SK-N-SH (cell line): ENCODE measurements around the gene PLCL2. TPM values are rescaled to one million over a fixed set of nuclear protein-coding genes. Genes with fewer than 3 reads are reported as not detected.

ENCODE experiments used
- CTCF ChIA-PET: fragments of 300-600, 350-600 bp; formaldehyde crosslinking; extraction: SDS; loops from one replicate; lab custom pipeline; 2021; lab: Yijun Ruan, JAX
- POLR2A ChIA-PET: fragments of 350-600 bp; sonication (Branson Sonifier 250); formaldehyde crosslinking; extraction: SDS; loops from one replicate; lab custom pipeline; 2020; ENCODE audit warnings: antibody characterized with exemption, inconsistent platforms; lab: Yijun Ruan, JAX
- DNase-seq: peaks from one replicate; pipeline ENCODE4 v3.0.0; 2012
- H2AFZ ChIP-seq: fragments of 200-600 bp; sonication (generic); 2 replicates; pipeline ENCODE4 v1.8.1; 2016; ENCODE audit warnings: antibody characterized with exemption, mild to moderate bottlenecking, low read depth
- H3F3A ChIP-seq: fragments of 200-600 bp; sonication (generic); replicated peaks from 2 replicates; pipeline ENCODE3; 2016; ENCODE audit warnings: antibody characterized with exemption, mild to moderate bottlenecking; ENCODE audit not compliant: insufficient read depth
- H3K27ac ChIP-seq, 2 experiments: fragments of 200-500 bp in 1 of 2; fragments of 200-600 bp in 1 of 2; sonication (Bioruptor generic) in 1 of 2; sonication (generic), shearing (Covaris generic) in 1 of 2; 2 replicates each; pipeline versions ENCODE4 v1.5.1 to v1.6.1; 2014 to 2016; ENCODE audit warnings: low read depth in 2 of 2, inconsistent platforms in 1 of 2, low read length in 1 of 2, mild to moderate bottlenecking in 1 of 2, mixed read lengths in 1 of 2
- H3K27me3 ChIP-seq: fragments of 200-600 bp; sonication (generic), shearing (Covaris generic); 2 replicates; pipeline ENCODE4 v1.6.1; 2016; ENCODE audit warnings: mixed run types; ENCODE audit not compliant: insufficient read depth
- H3K36me3 ChIP-seq, 2 experiments: fragments of 200-500 bp in 1 of 2; fragments of 200-600 bp in 1 of 2; sonication (Bioruptor generic) in 1 of 2; sonication (generic) in 1 of 2; replicated peaks in 1 of 2; 2 replicates each; pipeline versions ENCODE3 to v1.5.1; 2014 to 2016; ENCODE audit warnings: low read length in 1 of 2, mild to moderate bottlenecking in 1 of 2; ENCODE audit not compliant: insufficient read depth in 2 of 2, control insufficient read depth in 1 of 2
- H3K4me1 ChIP-seq, 2 experiments: fragments of 200-500 bp in 1 of 2; fragments of 200-600 bp in 1 of 2; sonication (Bioruptor generic) in 1 of 2; sonication (generic), shearing (Covaris generic) in 1 of 2; 2 replicates each; pipeline versions ENCODE4 v1.5.1 to v1.6.1; 2014 to 2016; ENCODE audit warnings: low read depth in 1 of 2, low read length in 1 of 2, mixed run types in 1 of 2; ENCODE audit not compliant: insufficient read depth in 2 of 2, control insufficient read depth in 1 of 2
- H3K4me2 ChIP-seq: fragments of 200-600 bp; sonication (generic), shearing (Covaris generic); 2 replicates; pipeline ENCODE4 v1.6.1; 2017; ENCODE audit warnings: mixed run types
- H3K4me3 ChIP-seq, 2 experiments: fragments of 200-500 bp in 1 of 2; fragments of 200-600 bp in 1 of 2; sonication (Bioruptor generic) in 1 of 2; sonication (generic), shearing (Covaris generic) in 1 of 2; 2 replicates each; pipeline versions ENCODE4 v1.5.1 to v1.8.1; 2014 to 2016; ENCODE audit warnings: low read depth in 2 of 2, inconsistent platforms in 1 of 2, low read length in 1 of 2, mild to moderate bottlenecking in 1 of 2, mixed read lengths in 1 of 2, moderate library complexity in 1 of 2
- H3K79me2 ChIP-seq: fragments of 200-600 bp; sonication (generic); 2 replicates; pipeline ENCODE4 v1.8.1; 2017; ENCODE audit warnings: mild to moderate bottlenecking; ENCODE audit not compliant: insufficient read depth
- H3K9ac ChIP-seq: fragments of 200-600 bp; sonication (generic); 2 replicates; pipeline ENCODE4 v1.6.1; 2017; ENCODE audit warnings: mixed run types
- H3K9me2 ChIP-seq: fragments of 200-600 bp; sonication (generic); 2 replicates; pipeline ENCODE4 v1.6.1; 2017; ENCODE audit warnings: mixed run types
- H3K9me3 ChIP-seq: fragments of 200-600 bp; sonication (generic); 2 replicates; pipeline ENCODE4 v1.6.1; 2017; ENCODE audit warnings: mixed run types, mild to moderate bottlenecking, moderate library complexity
- H4K20me1 ChIP-seq: fragments of 200-600 bp; sonication (generic); 2 replicates; pipeline ENCODE4 v1.6.1; 2017; ENCODE audit warnings: mild to moderate bottlenecking, mixed run types; ENCODE audit not compliant: insufficient read depth
- CHD2 ChIP-seq: fragments of 150-350 bp; IDR thresholded peaks from 2 replicates; pipeline ENCODE4 v1.6.1; 2018; ENCODE audit warnings: low read length; ENCODE audit not compliant: partially characterized antibody
- ELF1 ChIP-seq: IDR thresholded peaks from 2 replicates; pipeline ENCODE4 v1.4.0; 2012
- EZH2phosphoT487 ChIP-seq: fragments of 200-600 bp; sonication (generic); IDR thresholded peaks from 2 replicates; pipeline ENCODE4 v1.6.1; 2017; ENCODE audit warnings: low read depth, mixed run types, mild to moderate bottlenecking, antibody characterized with exemption, moderate library complexity, borderline replicate concordance
- FOXJ3 ChIP-seq: sonication (generic); formaldehyde crosslinking; IDR thresholded peaks from 2 replicates; pipeline ENCODE4 v1.5.1; 2020; ENCODE audit warnings: mild to moderate bottlenecking, missing genetic modification reagents
- JUND ChIP-seq: IDR thresholded peaks from 2 replicates; pipeline ENCODE4 v1.4.0; 2012
- MAX ChIP-seq: IDR thresholded peaks from 2 replicates; pipeline ENCODE4 v1.4.0; 2012; ENCODE audit warnings: low read depth
- MEF2A ChIP-seq: IDR thresholded peaks from 2 replicates; pipeline ENCODE4 v1.4.0; 2012; ENCODE audit warnings: low read depth, borderline replicate concordance
- NRF1 ChIP-seq: IDR thresholded peaks from 2 replicates; pipeline ENCODE4 v1.6.1; 2012; ENCODE audit warnings: low read depth, mild to moderate bottlenecking, low read length
- POLR2AphosphoS5 ChIP-seq: IDR thresholded peaks from 2 replicates; pipeline ENCODE4 v1.6.1; 2012; ENCODE audit warnings: low read depth, low read length
- RAD21 ChIP-seq: IDR thresholded peaks from 2 replicates; pipeline ENCODE4 v1.6.1; 2012; ENCODE audit warnings: mild to moderate bottlenecking, low read length
- RFX5 ChIP-seq: IDR thresholded peaks from 2 replicates; pipeline ENCODE4 v1.6.1; 2012; ENCODE audit warnings: mild to moderate bottlenecking, improper control_type of control experiment, low read length
- RXRA ChIP-seq: IDR thresholded peaks from 2 replicates; pipeline ENCODE4 v1.4.0; 2012; ENCODE audit warnings: low read depth, mild to moderate bottlenecking, borderline replicate concordance
- SIN3A ChIP-seq: IDR thresholded peaks from 2 replicates; pipeline ENCODE4 v1.6.1; 2012; ENCODE audit warnings: low read depth, mild to moderate bottlenecking, low read length, moderate library complexity, borderline replicate concordance
- TCF12 ChIP-seq: IDR thresholded peaks from 2 replicates; pipeline ENCODE4 v1.4.0; 2012
- TEAD4 ChIP-seq: IDR thresholded peaks from 2 replicates; pipeline ENCODE4 v1.4.0; 2012; ENCODE audit warnings: mild to moderate bottlenecking, borderline replicate concordance; ENCODE audit not compliant: insufficient read depth
- YY1 ChIP-seq: IDR thresholded peaks from 2 replicates; pipeline ENCODE4 v1.4.0; 2012; ENCODE audit warnings: low read depth, mild to moderate bottlenecking
- WGBS: methylation state at CpG from one replicate; pipeline ENCODE4 v1.1.6; 2017; ENCODE audit warnings: low lambda C conversion rate; 5-methylcytosine and 5-hydroxymethylcytosine counted together
- polyA plus RNA-seq, 3 experiments: library from polyadenylated mRNA; depleted of rRNA; stranded (reverse); fragments of >200 nt; gene quantifications; 2 replicates each; pipeline ENCODE4 v1.2.3, GENCODE V29; 2012
- TF ChIP-seq, protein P1 (sequence below): IDR thresholded peaks from 2 replicates; pipeline ENCODE4 v1.6.1; 2012; ENCODE audit warnings: mild to moderate bottlenecking, low read depth, low read length, moderate library complexity
- TF ChIP-seq, protein P2 (sequence below): fragments of 150-350 bp; IDR thresholded peaks from 2 replicates; pipeline ENCODE4 v1.6.1; 2016; ENCODE audit warnings: mild to moderate bottlenecking, low read depth, low read length
- TF ChIP-seq, protein P3 (sequence below): IDR thresholded peaks from 2 replicates; pipeline ENCODE4 v1.4.0; 2012; ENCODE audit warnings: low read depth, borderline replicate concordance

PLCL2 gene
- polyA plus RNA-seq, 1 of the 3 experiments (the other 2 are of a cell fraction) = 0.85 TPM

DNA sequence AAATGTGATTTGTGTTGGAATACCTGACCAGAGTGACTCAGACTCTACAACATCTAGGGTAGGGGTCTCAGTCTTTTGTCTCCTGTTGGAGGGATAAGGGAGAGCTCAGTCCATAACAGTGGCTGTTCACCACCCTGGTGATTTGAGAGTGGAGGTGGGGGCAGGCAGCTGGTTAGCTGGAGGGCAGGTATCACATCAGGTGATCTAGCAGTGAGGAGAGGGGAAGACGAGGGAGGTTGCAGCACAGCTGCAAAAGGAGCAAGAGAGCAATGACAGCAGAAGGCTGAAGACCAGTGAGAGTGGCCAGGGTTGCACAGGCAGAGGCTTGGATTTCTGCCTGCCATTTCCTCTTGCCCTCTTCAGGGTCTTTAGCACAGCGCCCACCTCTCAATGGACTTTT, 38.4 kb downstream of the PLCL2 start:
- POLR2A ChIA-PET = no interaction called here
- Histone ChIP-seq H4K20me1 (no peaks in the 10 kb centered on the region), H3K79me2 (no peaks in the 10 kb centered on the region), H3K27me3 (no peaks in the 10 kb centered on the region), H3K4me1 (no peaks in the 10 kb centered on the region; a peak in 1 of 4 replicates), H2AFZ (no peak overlapping the region), H3F3A (peaks cover under 1% of the 10 kb centered on the region), H3K36me3 (no peaks in the 10 kb centered on the region), H3K27ac (no peak overlapping the region), H3K9me2 (no peaks in the 10 kb centered on the region), H3K4me2 (no peak overlapping the region), H3K4me3 (no peak overlapping the region), H3K9me3 (no peaks in the 10 kb centered on the region), H3K9ac (no peak overlapping the region)
- no peak for TF ChIP-seq TEAD4
- no peak for TF ChIP-seq RAD21
- TF ChIP-seq, protein P1, sequence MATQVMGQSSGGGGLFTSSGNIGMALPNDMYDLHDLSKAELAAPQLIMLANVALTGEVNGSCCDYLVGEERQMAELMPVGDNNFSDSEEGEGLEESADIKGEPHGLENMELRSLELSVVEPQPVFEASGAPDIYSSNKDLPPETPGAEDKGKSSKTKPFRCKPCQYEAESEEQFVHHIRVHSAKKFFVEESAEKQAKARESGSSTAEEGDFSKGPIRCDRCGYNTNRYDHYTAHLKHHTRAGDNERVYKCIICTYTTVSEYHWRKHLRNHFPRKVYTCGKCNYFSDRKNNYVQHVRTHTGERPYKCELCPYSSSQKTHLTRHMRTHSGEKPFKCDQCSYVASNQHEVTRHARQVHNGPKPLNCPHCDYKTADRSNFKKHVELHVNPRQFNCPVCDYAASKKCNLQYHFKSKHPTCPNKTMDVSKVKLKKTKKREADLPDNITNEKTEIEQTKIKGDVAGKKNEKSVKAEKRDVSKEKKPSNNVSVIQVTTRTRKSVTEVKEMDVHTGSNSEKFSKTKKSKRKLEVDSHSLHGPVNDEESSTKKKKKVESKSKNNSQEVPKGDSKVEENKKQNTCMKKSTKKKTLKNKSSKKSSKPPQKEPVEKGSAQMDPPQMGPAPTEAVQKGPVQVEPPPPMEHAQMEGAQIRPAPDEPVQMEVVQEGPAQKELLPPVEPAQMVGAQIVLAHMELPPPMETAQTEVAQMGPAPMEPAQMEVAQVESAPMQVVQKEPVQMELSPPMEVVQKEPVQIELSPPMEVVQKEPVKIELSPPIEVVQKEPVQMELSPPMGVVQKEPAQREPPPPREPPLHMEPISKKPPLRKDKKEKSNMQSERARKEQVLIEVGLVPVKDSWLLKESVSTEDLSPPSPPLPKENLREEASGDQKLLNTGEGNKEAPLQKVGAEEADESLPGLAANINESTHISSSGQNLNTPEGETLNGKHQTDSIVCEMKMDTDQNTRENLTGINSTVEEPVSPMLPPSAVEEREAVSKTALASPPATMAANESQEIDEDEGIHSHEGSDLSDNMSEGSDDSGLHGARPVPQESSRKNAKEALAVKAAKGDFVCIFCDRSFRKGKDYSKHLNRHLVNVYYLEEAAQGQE = no peak
- no peak for TF ChIP-seq ELF1
- no peak for TF ChIP-seq EZH2phosphoT487
- no peak for TF ChIP-seq JUND
- no peak for TF ChIP-seq NRF1
- TF ChIP-seq RFX5 = no peak
- TF ChIP-seq CHD2 = no peak
- TF ChIP-seq, protein P2, sequence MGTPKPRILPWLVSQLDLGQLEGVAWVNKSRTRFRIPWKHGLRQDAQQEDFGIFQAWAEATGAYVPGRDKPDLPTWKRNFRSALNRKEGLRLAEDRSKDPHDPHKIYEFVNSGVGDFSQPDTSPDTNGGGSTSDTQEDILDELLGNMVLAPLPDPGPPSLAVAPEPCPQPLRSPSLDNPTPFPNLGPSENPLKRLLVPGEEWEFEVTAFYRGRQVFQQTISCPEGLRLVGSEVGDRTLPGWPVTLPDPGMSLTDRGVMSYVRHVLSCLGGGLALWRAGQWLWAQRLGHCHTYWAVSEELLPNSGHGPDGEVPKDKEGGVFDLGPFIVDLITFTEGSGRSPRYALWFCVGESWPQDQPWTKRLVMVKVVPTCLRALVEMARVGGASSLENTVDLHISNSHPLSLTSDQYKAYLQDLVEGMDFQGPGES = no peak
- no peak for TF ChIP-seq YY1
- TF ChIP-seq MEF2A = no peak
- TF ChIP-seq FOXJ3 (CRISPR knock-in tag) = no peak
- TF ChIP-seq POLR2AphosphoS5 = no peak
- no peak for TF ChIP-seq MAX
- DNase-seq = no peak
- CTCF ChIA-PET = no interaction called here
- WGBS = 63% methylated on average over 2 of the region's 2 CpGs

- no peak overlapping the region for H3K4me3 ChIP-seq
- ChIA-PET CTCF (interaction anchor here (0.9 to 1.7 kb wide), 2 partner anchors 11 to 151 kb away, joined by 3 to 6 read pairs; no protein-coding TSS in a partner anchor), POLR2A (no interaction called here)
- no peak overlapping the region for H3K27ac ChIP-seq
- H2AFZ ChIP-seq = no peak overlapping the region
- no peaks in the 10 kb centered on the region for H3K9me2 ChIP-seq
- no peaks in the 10 kb centered on the region for H3K4me1 ChIP-seq
- no peak overlapping the region for H3K9ac ChIP-seq
- no peaks in the 10 kb centered on the region for H3K36me3 ChIP-seq
- H3K4me2 ChIP-seq = no peak overlapping the region
- no peaks in the 10 kb centered on the region for H3F3A ChIP-seq
- 86% methylated on average over 1 of the region's 1 CpG for WGBS
- H4K20me1 ChIP-seq = no peaks in the 10 kb centered on the region
- DNase-seq = no peak
- H3K79me2 ChIP-seq = no peaks in the 10 kb centered on the region
- H3K27me3 ChIP-seq = no peaks in the 10 kb centered on the region
- no peaks in the 10 kb centered on the region for H3K9me3 ChIP-seq
- TF ChIP-seq MEF2A (no peak), RFX5 (no peak), SIN3A (no peak), POLR2AphosphoS5 (no peak), CHD2 (no peak), TCF12 (no peak), RXRA (no peak), FOXJ3 (CRISPR knock-in tag) (no peak), ELF1 (no peak)
- TF ChIP-seq, protein P3, sequence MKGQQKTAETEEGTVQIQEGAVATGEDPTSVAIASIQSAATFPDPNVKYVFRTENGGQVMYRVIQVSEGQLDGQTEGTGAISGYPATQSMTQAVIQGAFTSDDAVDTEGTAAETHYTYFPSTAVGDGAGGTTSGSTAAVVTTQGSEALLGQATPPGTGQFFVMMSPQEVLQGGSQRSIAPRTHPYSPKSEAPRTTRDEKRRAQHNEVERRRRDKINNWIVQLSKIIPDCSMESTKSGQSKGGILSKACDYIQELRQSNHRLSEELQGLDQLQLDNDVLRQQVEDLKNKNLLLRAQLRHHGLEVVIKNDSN = no peak
- TF ChIP-seq, protein P1 = no peak
Measured at GRCh38 chr3:16927485-16927884, 42.7 kb downstream of the PLCL2 start.
